Pancreas (tissue), 10 donors: ENCODE results near the gene POLR2C. TPM values are rescaled to one million over a fixed set of nuclear protein-coding genes. Genes with fewer than 3 reads are reported as not detected.

Experiments used
- ATAC-seq, 4 donors: fragments of 200-7000 bp; cut with Tn5 transposase; one replicate each; pipeline versions ENCODE4 v1.8.0 to v1.9.1; 2020; ENCODE audit warnings: mild to moderate bottlenecking in 4 of 4, moderate library complexity in 4 of 4
- DNase-seq, 6 donors: peaks; one replicate each; pipeline ENCODE4 v3.0.0-alpha.2; 2020
- FAIRE-seq: peaks from 2 replicates; lab custom pipeline; 2012; peaks lifted over from hg19 to GRCh38; lab: Jason Lieb, UNC
- H3K27ac ChIP-seq, 4 donors: fragments of 200-600 bp; sonication (generic); 1 replicate in 3 of 4; 2 replicates in 1 of 4; pipeline versions ENCODE4 v1.5.0 to v1.8.0; 2020
- H3K27me3 ChIP-seq, 4 donors: fragments of 200-600 bp; one replicate each; pipeline ENCODE4 v1.8.0; 2021
- H3K36me3 ChIP-seq, 3 donors: fragments of 200-600 bp; sonication (generic) in 1 of 3; one replicate each; pipeline versions ENCODE4 v1.5.0 to v1.8.0; 2020 to 2021
- H3K4me1 ChIP-seq, 3 donors: fragments of 200-600 bp; one replicate each; pipeline ENCODE4 v1.8.0; 2021
- H3K4me3 ChIP-seq, 4 donors: fragments of 200-600 bp; sonication (generic) in 2 of 4; one replicate each; pipeline versions ENCODE4 v1.5.0 to v1.8.0; 2020 to 2021
- H3K9me3 ChIP-seq, 4 donors: fragments of 200-600 bp; one replicate each; pipeline ENCODE4 v1.8.0; 2021
- CTCF ChIP-seq, 4 donors: fragments of 200-600 bp; sonication (generic) in 3 of 4; IDR thresholded peaks; one replicate each; pipeline versions ENCODE4 v1.5.0 to v1.8.0; 2021; ENCODE audit warnings: antibody characterized with exemption in 4 of 4
- WGBS, 2 donors: extraction: QIAGEN DNeasy Blood & Tissue Kit; methylation state at CpG; one replicate each; pipeline ENCODE4 v1.1.7; 2013; 5-methylcytosine and 5-hydroxymethylcytosine counted together
- intact Hi-C, 3 donors: fragments of 100-400 bp; cut with DNase I; formaldehyde crosslinking; loops; one replicate each; pipeline versions ENCODE4 v1.11.1 to v1.14.2; 2022
- polyA plus RNA-seq, 2 donors: library from polyadenylated mRNA; stranded (reverse); fragments of 200-250 nt; gene quantifications; one replicate each; pipeline ENCODE4 v1.2.3, GENCODE V29; 2013
- total RNA-seq, 6 donors: library from RNA; stranded (reverse); fragmentation: NEBNext Ultra II Directional in 4 of 6; extraction: Animal tissue kit (Norgen Biotek cat#: 25700) in 4 of 6; gene quantifications; one replicate each; pipeline versions ENCODE4 v1.2.1 to v1.2.4, GENCODE V29; 2021 to 2023
- donor health status: healthy with polysubstance abuse.
- donor health status: DM: no; HTN: no; CAD: no; lungs with moderate emphysema.
- donor health status: DM: no; HTN: no; CAD: no.
- donor health status: control.
- donor health status: control.
- donor health status: Bipolar disorder and iron deficiency.
- donor health status: DM: yes; HTN: yes; CAD: no.
- donor health status: DM: no; HTN: no; CAD: no.
- donor health status: DM: no; HTN: no; CAD: no.
- donor health status: DM: yes; HTN: yes; CAD: no.

Gene POLR2C
- total and polyA plus RNA-seq, 8 donors, result 20.4 to 43.9 (median 25.1) TPM

- FAIRE-seq (no peak), DNase-seq (no peak), ATAC-seq (no peak)
- no peaks in the 10 kb centered on the region for H3K36me3 ChIP-seq
- intact Hi-C loops, result no loop called here
- 94 to 97% methylated on average over 2 of the region's 2 CpGs for WGBS, 2 donors
- H3K4me3 ChIP-seq, result no peak overlapping the region
- no peak overlapping the region for H3K27ac ChIP-seq
- no peaks in the 10 kb centered on the region for H3K9me3 ChIP-seq
- H3K27me3 ChIP-seq, result no peaks in the 10 kb centered on the region
- H3K4me1 ChIP-seq, result peaks cover 0 to 22% (median 11%) of the 10 kb centered on the region in 3 donors
- no peak for TF ChIP-seq CTCF (IDR thresholded peaks at IDR 0.05)
These were observed 17.0 kb upstream of the POLR2C start for GRCh38 chr16:57445510-57445909.

- DNase-seq, result peak in 4 of 6 donors; percentile 24 to 59 (median 33)
- no peak for FAIRE-seq
These were observed 15.8 kb upstream of the POLR2C start for GRCh38 chr16:57446531-57447185.

GRCh38 chr16:57447186-57447962 is 15.1 kb upstream of the POLR2C start, which contains the start of the genes CIAPIN1 and COQ9:
Gene CIAPIN1 (minus strand): TSS chr16:57447385. CDS start chr16:57440928, 6,457 bp downstream.
Gene COQ9 (plus strand): TSS chr16:57447479. CDS start chr16:57447506, 27 bp downstream.
- ATAC-seq, result peak; percentile 99 to 100 (median 99)
- Histone ChIP-seq H3K27me3 (no peaks in the 10 kb centered on the region), H3K4me3 (peak within 1 kb of the TSS; percentile 76 to 98 (median 88)), H3K9me3 (no peaks in the 10 kb centered on the region), H3K4me1 (peaks cover 0 to 22% (median 11%) of the 10 kb centered on the region in 3 donors), H3K36me3 (peaks cover 0 to 4% (median 4%) of the 10 kb centered on the region in 3 donors), H3K27ac (peak within 1 kb of the TSS; percentile 61 to 86 (median 76))
- intact Hi-C loops, result no loop called here
- no peak for FAIRE-seq
- peak; percentile 94 to 98 (median 96) for DNase-seq
- no peak for TF ChIP-seq CTCF (IDR thresholded peaks at IDR 0.05)
- 1% methylated on average over 33 to 68 of the region's 68 CpGs for WGBS, 2 donors

More at GRCh38 chr16:57446531-57447185, 15.8 kb upstream of the POLR2C start:
- peak; percentile 28 to 50 (median 40) for ATAC-seq
- WGBS, 2 donors, result 2 to 3% methylated on average over 26 to 28 of the region's 28 CpGs
- Histone ChIP-seq H3K9me3 (no peaks in the 10 kb centered on the region), H3K27ac (peak overlapping the region; percentile 61 to 86 (median 76)), H3K4me1 (peaks cover 0 to 22% (median 11%) of the 10 kb centered on the region in 3 donors), H3K4me3 (peak overlapping the region; percentile 76 to 98 (median 88)), H3K27me3 (no peaks in the 10 kb centered on the region), H3K36me3 (no peaks in the 10 kb centered on the region)
- intact Hi-C loops, result no loop called here
- TF ChIP-seq CTCF (IDR thresholded peaks at IDR 0.05), result no peak

GRCh38 chr16:57452021-57452420 is 10.5 kb upstream of the POLR2C start:
- TF ChIP-seq CTCF (IDR thresholded peaks at IDR 0.05), result no peak
- intact Hi-C loops, result no loop called here
- Histone ChIP-seq H3K4me3 (no peak overlapping the region), H3K9me3 (no peaks in the 10 kb centered on the region), H3K36me3 (peaks cover 5 to 31% (median 13%) of the 10 kb centered on the region in 3 donors), H3K27me3 (no peaks in the 10 kb centered on the region), H3K4me1 (peaks cover 0 to 18% (median 11%) of the 10 kb centered on the region in 3 donors), H3K27ac (no peak overlapping the region)
- ATAC-seq (no peak), FAIRE-seq (no peak), DNase-seq (no peak)
- WGBS, 2 donors, result 92 to 96% methylated on average over 10 of the region's 10 CpGs
